ENCODE measurements around the gene NECTIN1.

The NECTIN1 gene

GRCh38 chr11:119590651-119591351 lies 138.2 kb downstream of the NECTIN1 start:
- TF ChIP-seq CTCF (IDR thresholded peaks at IDR 0.05) = no peak
- no peak overlapping the region for H3K4me3 ChIP-seq
- DNase-seq (ENCODE audit: low spot score) = no peak
- H3K27ac ChIP-seq = no peak overlapping the region

GRCh38 chr11:119589001-119589400 lies 140.0 kb downstream of the NECTIN1 start:
- DNase-seq (ENCODE audit: low spot score) = no peak
- no peak for TF ChIP-seq CTCF (IDR thresholded peaks at IDR 0.05)
- Histone ChIP-seq H3K27ac (no peak overlapping the region), H3K4me3 (no peak overlapping the region)

Measured in coronary artery (tissue), 2 donors.